Measurements from ENCODE around the gene BRICD5. TPM values are rescaled to one million over a fixed set of nuclear protein-coding genes. Genes with fewer than 3 reads are reported as not detected.

BRICD5 gene
- total and polyA plus RNA-seq, 2 of the 13 experiments (the other 11 are each of a cell fraction or from before 2014, with no cell fraction given), result 1.6 to 5.8 TPM

DNA sequence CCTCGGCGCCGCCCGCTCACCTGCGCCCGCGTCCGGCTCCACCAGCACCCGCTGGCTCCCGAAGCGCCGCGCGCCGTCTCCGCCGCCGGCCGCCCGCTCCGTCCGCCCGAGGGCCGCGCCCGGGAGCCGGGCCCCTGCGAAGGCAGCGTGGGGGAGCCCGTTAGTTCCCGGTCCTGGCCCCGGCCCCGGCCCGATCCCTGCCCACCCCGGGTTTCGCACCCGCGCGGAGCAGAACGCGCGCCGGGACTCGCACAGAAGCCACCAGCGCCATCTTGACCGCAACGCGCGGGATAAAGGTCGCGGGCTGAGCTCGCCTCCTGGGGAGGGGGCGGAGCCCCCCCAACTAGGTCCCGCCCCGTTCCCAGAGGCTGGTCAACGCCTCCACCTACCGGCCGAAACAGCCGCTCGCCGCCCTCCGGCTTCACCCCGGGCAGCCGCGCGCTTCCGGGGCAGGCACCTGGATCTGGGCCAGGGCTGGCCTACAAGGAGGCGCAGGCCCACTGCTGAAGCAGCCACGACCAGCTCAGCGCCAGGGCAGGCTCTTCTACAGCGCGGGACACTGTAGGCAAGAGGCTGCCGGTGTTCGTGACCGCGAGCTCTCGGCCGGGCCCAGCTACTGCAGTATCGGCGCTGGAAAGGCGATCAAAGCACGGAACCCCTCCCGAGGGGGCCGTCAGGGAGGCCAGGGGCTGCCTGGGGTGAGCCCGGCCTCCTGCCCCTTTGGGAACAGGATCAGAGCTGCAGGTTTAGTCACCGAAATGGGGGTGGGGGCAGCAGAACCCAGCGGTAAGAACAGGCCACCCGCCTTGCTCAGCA is 40.8 kb upstream of the BRICD5 start, which contains the start of gene ECI1 (continued):
- TF ChIP-seq ZUFSP (CRISPR knock-in tag; IDR thresholded peaks at IDR 0.05; ENCODE audit: borderline replicate concordance), result no peak
- TF ChIP-seq BRD4 (CRISPR knock-in tag; IDR thresholded peaks at IDR 0.05), result 0 out of 2 replicates have a peak, but pooled peaks have one; percentile 33
- TF ChIP-seq ZNF761 (CRISPR knock-in tag; conservative IDR thresholded peaks at IDR 0.05), result no peak; the same call in 1 of the 2 replicates
- peak; percentile 71; the same call in 1 of the 2 replicates for TF ChIP-seq NR0B2 (CRISPR knock-in tag; IDR thresholded peaks at IDR 0.05)
- TF ChIP-seq ZNF367 (CRISPR knock-in tag; IDR thresholded peaks at IDR 0.05; ENCODE audit: borderline replicate concordance), result no peak; the same call in 1 of the 2 replicates
- TF ChIP-seq MED13 (CRISPR knock-in tag; IDR thresholded peaks at IDR 0.05), result 0 out of 2 replicates have a peak, but pooled peaks have one; percentile 56
- no peak for TF ChIP-seq CCAR2 (optimal IDR thresholded peaks at IDR 0.05; ENCODE audit: low read depth, low read length)
- TF ChIP-seq ZNF407 (CRISPR knock-in tag; IDR thresholded peaks at IDR 0.05; ENCODE audit: not compliant biosample characterization), result peak; percentile 75
- TF ChIP-seq ZNF326 (CRISPR knock-in tag; IDR thresholded peaks at IDR 0.05; ENCODE audit: borderline replicate concordance), result no peak
- TF ChIP-seq CC2D1A (CRISPR knock-in tag; IDR thresholded peaks at IDR 0.05), result no peak
- TF ChIP-seq ATF6 (CRISPR knock-in tag; conservative IDR thresholded peaks at IDR 0.05), result no peak
- no peak; the same call in 1 of the 2 replicates for TF ChIP-seq TBP (CRISPR knock-in tag; IDR thresholded peaks at IDR 0.05)
- TF ChIP-seq ZNF264 (CRISPR knock-in tag; IDR thresholded peaks at IDR 0.05), result no peak; the same call in 1 of the 2 replicates
- TF ChIP-seq PAX8 (CRISPR knock-in tag; IDR thresholded peaks at IDR 0.05; ENCODE audit: borderline replicate concordance), result no peak
- peak; percentile 74; the same call in 1 of the 2 replicates for TF ChIP-seq ATF7-NPFF (CRISPR knock-in tag; IDR thresholded peaks at IDR 0.05; ENCODE audit: low read depth)
- TF ChIP-seq ARID2 (CRISPR knock-in tag; IDR thresholded peaks at IDR 0.05; ENCODE audit: borderline replicate concordance), result 0 out of 2 replicates have a peak, but pooled peaks have one; percentile 32
